Activated T-helper 9 cell treated with anti-CD3 and anti-CD28 coated beads, Interleukin-2, amount 50 U/mL, for 16 hours (primary cell): Measurements from ENCODE around the gene SBK2.

Experiments used
- DNase-seq: peaks from one replicate; pipeline ENCODE4 v3.0.0-alpha.2; 2020; ENCODE audit warnings: low read depth

The SBK2 gene

DNA sequence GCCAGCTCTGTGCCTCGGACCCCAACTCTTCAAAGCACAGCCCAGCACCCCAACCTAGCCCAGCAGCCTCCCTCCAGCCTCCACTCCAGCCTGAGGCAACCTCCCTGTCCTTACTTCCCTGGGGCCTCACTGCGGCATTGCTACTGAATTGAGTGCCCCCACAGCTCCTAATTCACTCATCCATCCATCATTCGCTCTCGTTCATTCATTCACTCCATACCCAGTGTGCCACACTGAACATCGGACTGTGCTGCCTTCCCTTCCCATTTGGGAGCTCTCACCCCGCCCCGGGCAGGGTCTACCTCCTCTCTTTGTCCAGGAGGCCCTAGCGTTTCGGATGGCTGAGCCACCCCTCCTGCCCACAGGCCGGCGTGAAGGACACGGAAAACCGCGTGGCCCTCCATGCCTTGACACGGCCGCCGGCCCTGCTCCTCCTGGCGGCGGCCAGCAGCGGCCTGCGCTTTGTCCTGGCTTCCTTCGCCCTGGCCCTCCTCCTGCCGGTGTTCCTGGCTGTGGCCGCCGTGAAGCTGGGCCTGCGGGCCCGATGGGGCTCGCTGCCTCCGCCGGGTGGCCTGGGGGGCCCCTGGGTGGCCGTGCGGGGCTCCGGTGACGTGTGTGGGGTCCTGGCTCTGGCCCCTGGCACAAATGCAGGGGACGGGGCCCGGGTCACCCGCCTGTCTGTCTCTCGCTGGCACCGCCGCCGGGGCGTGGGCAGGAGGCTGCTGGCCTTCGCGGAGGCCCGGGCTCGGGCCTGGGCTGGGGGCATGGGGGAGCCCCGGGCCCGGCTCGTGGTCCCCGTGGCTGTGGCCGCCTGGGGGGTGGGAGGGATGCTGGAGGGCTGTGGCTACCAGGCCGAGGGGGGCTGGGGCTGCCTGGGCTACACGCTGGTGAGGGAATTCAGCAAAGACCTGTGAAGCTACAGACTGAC, 50.6 kb downstream of the SBK2 start:
- no peak for DNase-seq

DNA sequence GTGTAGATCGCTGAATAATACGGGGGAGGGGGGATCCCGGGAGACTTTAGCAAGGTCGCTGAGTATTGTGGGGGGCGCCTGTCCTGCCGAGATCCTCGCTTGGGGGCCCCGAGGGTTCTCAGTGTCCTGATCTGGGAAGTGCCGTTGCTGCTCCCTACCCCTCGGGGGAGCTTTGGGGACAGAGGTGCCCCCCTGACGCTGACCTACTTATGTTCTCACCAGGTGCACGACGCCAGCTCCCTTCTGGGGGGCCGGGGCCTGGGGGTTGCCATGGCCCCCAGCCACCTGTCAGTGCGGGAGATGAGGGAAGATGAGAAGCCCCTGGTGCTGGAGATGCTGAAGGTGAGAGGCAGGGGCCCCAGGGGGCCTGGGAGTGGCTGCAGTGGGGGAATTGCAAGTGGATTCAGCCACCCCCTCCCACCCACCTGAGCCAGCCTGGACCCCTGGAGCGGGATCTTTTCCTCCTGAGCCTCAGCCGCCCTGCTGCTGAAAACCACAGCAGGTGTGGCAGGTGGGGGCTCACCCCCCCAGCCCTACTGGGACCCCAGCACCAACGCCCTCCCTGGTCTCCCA, 51.4 kb downstream of the SBK2 start:
- no peak for DNase-seq

DNA sequence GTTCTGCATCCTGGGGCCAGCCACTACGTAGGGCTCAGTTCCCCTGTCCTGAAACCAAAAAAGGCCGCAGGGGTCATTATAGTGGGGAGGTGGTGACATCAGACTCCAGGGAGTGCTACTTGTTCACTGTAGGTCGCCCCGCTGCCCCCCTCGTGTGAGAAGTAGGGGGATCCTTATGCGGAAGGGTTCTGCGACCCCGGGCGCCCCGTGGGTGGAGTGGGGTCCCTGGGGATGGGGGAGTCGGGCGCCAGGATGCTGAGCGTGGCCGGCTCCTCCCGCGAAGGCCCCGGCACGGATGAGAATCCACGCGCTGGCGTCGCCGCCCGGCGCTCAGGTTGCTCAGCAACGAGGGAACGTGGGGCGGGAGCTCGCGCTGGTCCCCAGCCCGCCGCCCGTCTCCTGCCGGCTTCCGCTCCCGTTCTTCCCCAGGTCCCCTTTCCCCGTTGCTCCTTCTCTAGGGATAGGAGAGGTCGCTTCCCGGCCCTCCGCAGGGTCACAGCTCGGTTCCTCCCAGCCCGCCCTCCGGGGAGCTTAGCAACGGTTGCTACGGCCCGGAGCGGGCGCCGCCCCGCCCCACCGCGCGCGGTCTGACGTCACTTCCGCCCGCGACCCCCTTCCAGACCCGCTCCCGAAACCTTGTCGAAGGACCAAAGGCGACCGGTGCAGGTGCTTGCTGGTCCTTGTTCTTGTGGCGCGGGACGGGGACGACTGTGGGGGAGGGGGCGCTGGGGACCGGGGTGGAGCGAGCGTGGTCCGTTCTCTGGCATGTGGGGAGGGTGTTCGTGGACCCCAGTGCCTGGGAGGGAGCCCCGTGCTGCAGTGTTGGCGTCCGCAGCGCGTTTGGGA, 52.1 kb downstream of the SBK2 start, which contains the start of gene NAT14:
Gene NAT14, plus strand, starts transcription at position 596 of the 846 bp plus-strand sequence. CDS start 521 bp downstream, outside the sequence.
- DNase-seq = peak; percentile 49

GRCh38 chr19:55483706-55484592, 53.0 kb downstream of the SBK2 start:
- DNase-seq = no peak

DNA sequence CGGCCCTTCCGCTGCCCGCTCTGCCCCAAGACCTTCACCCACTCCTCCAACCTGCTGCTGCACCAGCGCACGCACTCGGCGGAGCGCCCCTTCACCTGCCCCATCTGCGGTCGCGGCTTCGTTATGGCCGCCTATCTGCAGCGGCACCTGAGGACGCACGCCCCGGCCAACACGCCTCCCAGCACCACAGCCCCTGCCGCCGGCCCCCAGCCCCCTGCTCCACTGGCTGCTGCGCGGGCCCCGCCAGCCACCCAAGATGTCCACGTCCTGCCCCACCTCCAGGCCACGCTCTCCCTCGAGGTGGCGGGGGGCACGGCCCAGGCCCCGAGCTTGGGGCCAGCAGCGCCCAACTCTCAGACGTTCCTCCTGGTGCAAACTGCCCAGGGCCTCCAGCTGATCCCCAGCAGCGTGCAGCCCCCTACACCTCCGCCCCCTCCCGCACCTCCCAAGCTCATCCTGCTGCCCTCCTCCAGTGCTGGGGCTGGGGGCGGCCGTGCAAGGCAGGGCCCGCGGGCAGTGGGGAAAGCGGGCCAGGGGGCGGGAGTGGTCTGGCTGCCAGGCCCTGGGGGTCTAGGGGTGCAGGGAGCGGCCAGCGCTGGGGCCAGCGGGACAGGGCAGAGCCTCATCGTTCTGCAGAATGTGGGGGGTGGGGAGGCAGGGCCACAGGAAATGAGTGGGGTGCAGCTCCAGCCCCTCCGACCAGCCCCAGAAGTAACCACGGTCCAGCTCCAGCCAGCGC, 53.8 kb downstream of the SBK2 start:
- no peak for DNase-seq

DNA sequence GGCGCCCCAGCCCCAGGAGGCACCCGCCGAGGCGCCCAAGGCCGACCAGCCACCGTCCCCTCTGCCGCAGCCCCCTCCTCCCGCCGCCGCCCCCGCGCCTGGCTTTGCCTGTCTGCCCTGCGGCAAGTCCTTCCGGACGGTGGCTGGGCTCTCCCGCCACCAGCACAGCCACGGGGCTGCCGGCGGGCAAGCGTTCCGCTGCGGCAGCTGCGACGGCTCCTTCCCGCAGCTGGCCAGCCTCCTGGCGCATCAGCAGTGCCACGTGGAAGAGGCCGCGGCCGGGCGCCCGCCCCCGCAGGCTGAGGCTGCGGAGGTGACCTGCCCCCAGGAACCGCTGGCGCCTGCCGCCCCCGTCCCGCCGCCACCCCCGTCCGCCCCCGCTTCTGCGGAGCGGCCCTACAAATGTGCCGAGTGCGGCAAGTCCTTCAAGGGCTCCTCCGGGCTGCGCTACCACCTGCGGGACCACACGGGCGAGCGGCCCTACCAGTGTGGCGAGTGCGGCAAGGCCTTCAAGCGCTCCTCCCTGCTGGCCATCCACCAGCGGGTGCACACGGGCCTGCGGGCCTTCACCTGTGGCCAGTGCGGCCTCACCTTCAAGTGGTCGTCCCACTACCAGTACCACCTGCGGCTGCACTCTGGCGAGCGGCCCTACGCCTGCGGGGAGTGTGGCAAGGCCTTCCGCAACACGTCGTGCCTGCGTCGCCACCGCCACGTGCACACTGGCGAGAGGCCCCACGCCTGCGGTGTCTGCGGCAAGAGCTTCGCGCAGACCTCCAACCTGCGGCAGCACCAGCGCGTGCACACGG, 54.6 kb downstream of the SBK2 start:
- DNase-seq = no peak

DNA sequence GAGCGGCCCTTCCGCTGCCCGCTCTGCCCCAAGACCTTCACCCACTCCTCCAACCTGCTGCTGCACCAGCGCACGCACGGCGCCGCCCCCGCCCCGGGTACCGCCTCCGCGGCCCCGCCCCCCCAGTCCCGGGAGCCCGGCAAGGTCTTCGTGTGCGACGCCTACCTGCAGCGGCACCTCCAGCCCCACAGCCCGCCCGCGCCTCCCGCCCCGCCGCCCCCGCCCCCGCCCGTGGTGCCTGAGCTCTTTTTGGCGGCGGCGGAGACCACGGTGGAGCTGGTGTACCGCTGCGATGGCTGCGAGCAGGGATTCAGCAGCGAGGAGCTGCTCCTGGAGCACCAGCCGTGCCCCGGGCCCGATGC, 55.2 kb downstream of the SBK2 start:
- no peak for DNase-seq

- no peak for DNase-seq
Observed at GRCh38 chr19:55481148-55481793, 55.7 kb downstream of the SBK2 start.

- no peak for DNase-seq
Observed at GRCh38 chr19:55479451-55480230, 57.3 kb downstream of the SBK2 start.

- DNase-seq = no peak
Observed at GRCh38 chr19:55479045-55479444, 57.9 kb downstream of the SBK2 start.
